ENCODE data around the gene NAALADL2.

The NAALADL2 gene

GRCh38 chr3:175670557-175670956 is 811.4 kb downstream of the NAALADL2 start:
- no peaks in the 10 kb centered on the region for H3K4me1 Mint-ChIP-seq
- no peak for DNase-seq
- no peak for ATAC-seq
- no peak overlapping the region for H3K4me3 Mint-ChIP-seq
- H3K9me3 Mint-ChIP-seq, result peaks cover 0 to 4% of the 10 kb centered on the region in 2 donors
- no peak overlapping the region for H3K27ac Mint-ChIP-seq
- no peaks in the 10 kb centered on the region for H3K27me3 Mint-ChIP-seq

GRCh38 chr3:175672119-175672689 is 813.1 kb downstream of the NAALADL2 start:
- Mint-ChIP-seq H3K27me3 (no peaks in the 10 kb centered on the region), H3K4me1 (no peaks in the 10 kb centered on the region), H3K4me3 (no peak overlapping the region), H3K9me3 (peaks cover 0 to 4% of the 10 kb centered on the region in 2 donors), H3K27ac (no peak overlapping the region)
- ATAC-seq (no peak), DNase-seq (no peak)

GRCh38 chr3:175679568-175679967 is 820.4 kb downstream of the NAALADL2 start:
- Mint-ChIP-seq H3K4me3 (no peak overlapping the region), H3K27ac (no peak overlapping the region), H3K27me3 (no peaks in the 10 kb centered on the region), H3K9me3 (peaks cover 0 to 10% of the 10 kb centered on the region in 2 donors), H3K4me1 (no peaks in the 10 kb centered on the region)
- ATAC-seq, result no peak
- no peak for DNase-seq

GRCh38 chr3:175692256-175692655 is 833.1 kb downstream of the NAALADL2 start:
- no peaks in the 10 kb centered on the region for H3K4me1 Mint-ChIP-seq
- H3K27ac Mint-ChIP-seq, result no peak overlapping the region
- no peaks in the 10 kb centered on the region for H3K9me3 Mint-ChIP-seq
- no peak for ATAC-seq
- DNase-seq, result no peak
- H3K4me3 Mint-ChIP-seq, result no peak overlapping the region
- no peaks in the 10 kb centered on the region for H3K27me3 Mint-ChIP-seq

- Mint-ChIP-seq H3K27ac (no peak overlapping the region), H3K4me3 (no peak overlapping the region), H3K27me3 (no peaks in the 10 kb centered on the region), H3K9me3 (no peaks in the 10 kb centered on the region), H3K4me1 (no peaks in the 10 kb centered on the region)
- ATAC-seq (no peak), DNase-seq (no peak)
Observed at GRCh38 chr3:175695251-175695650, 836.1 kb downstream of the NAALADL2 start.

- ATAC-seq, result no peak
- DNase-seq, result no peak
- Mint-ChIP-seq H3K9me3 (peaks cover 8 to 9% of the 10 kb centered on the region in 2 donors), H3K27me3 (no peaks in the 10 kb centered on the region), H3K4me3 (no peak overlapping the region), H3K27ac (no peak overlapping the region), H3K4me1 (no peaks in the 10 kb centered on the region)
Observed at GRCh38 chr3:175702956-175703355, 843.8 kb downstream of the NAALADL2 start.

- no peak overlapping the region for H3K27ac Mint-ChIP-seq
- no peaks in the 10 kb centered on the region for H3K4me1 Mint-ChIP-seq
- no peak overlapping the region for H3K4me3 Mint-ChIP-seq
- DNase-seq (no peak), ATAC-seq (no peak)
- H3K27me3 Mint-ChIP-seq, result no peaks in the 10 kb centered on the region
- H3K9me3 Mint-ChIP-seq, result peaks cover 8 to 11% of the 10 kb centered on the region in 2 donors
Observed at GRCh38 chr3:175704366-175705055, 845.4 kb downstream of the NAALADL2 start.

- Mint-ChIP-seq H3K9me3 (peaks cover 6 to 8% of the 10 kb centered on the region in 2 donors), H3K27ac (no peak overlapping the region), H3K4me3 (no peak overlapping the region), H3K27me3 (no peaks in the 10 kb centered on the region), H3K4me1 (no peaks in the 10 kb centered on the region)
- DNase-seq (no peak), ATAC-seq (no peak)
Observed at GRCh38 chr3:175713268-175713667, 854.1 kb downstream of the NAALADL2 start.

- no peak for DNase-seq
Observed at GRCh38 chr3:175716446-175716845, 857.3 kb downstream of the NAALADL2 start.

GRCh38 chr3:175726228-175726627 is 867.1 kb downstream of the NAALADL2 start:
- H3K27ac Mint-ChIP-seq, result no peak overlapping the region
- no peak for ATAC-seq
- no peaks in the 10 kb centered on the region for H3K4me1 Mint-ChIP-seq
- peaks cover 5 to 6% of the 10 kb centered on the region in 2 donors for H3K9me3 Mint-ChIP-seq
- H3K27me3 Mint-ChIP-seq, result no peaks in the 10 kb centered on the region
- DNase-seq, result no peak
- no peak overlapping the region for H3K4me3 Mint-ChIP-seq

More at GRCh38 chr3:175716446-175716845, 857.3 kb downstream of the NAALADL2 start:
- Mint-ChIP-seq H3K9me3 (peaks cover 0 to 8% of the 10 kb centered on the region in 2 donors), H3K27ac (no peak overlapping the region), H3K4me1 (no peaks in the 10 kb centered on the region), H3K27me3 (no peaks in the 10 kb centered on the region), H3K4me3 (no peak overlapping the region)
- no peak for ATAC-seq

GRCh38 chr3:175728566-175728965 is 869.4 kb downstream of the NAALADL2 start:
- Mint-ChIP-seq H3K9me3 (peaks cover 5 to 17% of the 10 kb centered on the region in 2 donors), H3K27ac (no peak overlapping the region), H3K27me3 (no peaks in the 10 kb centered on the region), H3K4me1 (no peaks in the 10 kb centered on the region), H3K4me3 (no peak overlapping the region)
- no peak for ATAC-seq
- DNase-seq, result no peak

- H3K4me1 Mint-ChIP-seq, result no peaks in the 10 kb centered on the region
- H3K27me3 Mint-ChIP-seq, result no peaks in the 10 kb centered on the region
- H3K4me3 Mint-ChIP-seq, result no peak overlapping the region
- ATAC-seq (no peak), DNase-seq (no peak)
- H3K9me3 Mint-ChIP-seq, result peaks cover 5 to 17% of the 10 kb centered on the region in 2 donors
- H3K27ac Mint-ChIP-seq, result no peak overlapping the region
Observed at GRCh38 chr3:175729466-175729865, 870.3 kb downstream of the NAALADL2 start.

GRCh38 chr3:175731543-175731942 is 872.4 kb downstream of the NAALADL2 start:
- DNase-seq (no peak), ATAC-seq (no peak)
- H3K27ac Mint-ChIP-seq, result no peak overlapping the region
- no peak overlapping the region for H3K4me3 Mint-ChIP-seq
- H3K27me3 Mint-ChIP-seq, result no peaks in the 10 kb centered on the region
- H3K4me1 Mint-ChIP-seq, result no peaks in the 10 kb centered on the region
- H3K9me3 Mint-ChIP-seq, result peaks cover 12 to 29% of the 10 kb centered on the region in 2 donors

- H3K9me3 Mint-ChIP-seq, result peaks cover 12 to 25% of the 10 kb centered on the region in 2 donors
- no peaks in the 10 kb centered on the region for H3K4me1 Mint-ChIP-seq
- no peak overlapping the region for H3K4me3 Mint-ChIP-seq
- no peaks in the 10 kb centered on the region for H3K27me3 Mint-ChIP-seq
- ATAC-seq, result no peak
- no peak for DNase-seq
- no peak overlapping the region for H3K27ac Mint-ChIP-seq
Observed at GRCh38 chr3:175732017-175732416, 872.9 kb downstream of the NAALADL2 start.

GRCh38 chr3:175735866-175736265 is 876.7 kb downstream of the NAALADL2 start:
- peaks cover 7 to 25% of the 10 kb centered on the region in 2 donors for H3K9me3 Mint-ChIP-seq
- ATAC-seq (no peak), DNase-seq (no peak)
- H3K27ac Mint-ChIP-seq, result peak overlapping the region in 1 of 2 donors; percentile 80
- H3K4me1 Mint-ChIP-seq, result no peaks in the 10 kb centered on the region
- H3K27me3 Mint-ChIP-seq, result no peaks in the 10 kb centered on the region
- H3K4me3 Mint-ChIP-seq, result no peak overlapping the region

GRCh38 chr3:175737646-175738572 is 878.8 kb downstream of the NAALADL2 start:
- H3K27ac Mint-ChIP-seq, result no peak overlapping the region
- DNase-seq (no peak), ATAC-seq (no peak)
- no peaks in the 10 kb centered on the region for H3K4me1 Mint-ChIP-seq
- H3K9me3 Mint-ChIP-seq, result peaks cover 7 to 19% of the 10 kb centered on the region in 2 donors
- H3K4me3 Mint-ChIP-seq, result no peak overlapping the region
- H3K27me3 Mint-ChIP-seq, result no peaks in the 10 kb centered on the region
